Breast epithelium (tissue), 4 donors: ENCODE data around the gene GJB4. TPM values are rescaled to one million over a fixed set of nuclear protein-coding genes. Genes with fewer than 3 reads are reported as not detected.
A peak's percentile ranks its signal among the peaks of the same experiment; 100 is the strongest.

ENCODE experiments used
- DNase-seq, 2 donors: peaks; one replicate each; pipeline ENCODE4 v3.0.0-alpha.2; 2019; ENCODE audit warnings: low spot score in 2 of 2
- H3K27ac ChIP-seq, 2 donors: fragments of 200-600 bp; sonication (generic) in 1 of 2; one replicate each; pipeline ENCODE4 v1.5.1; 2016 to 2019; ENCODE audit warnings: mild to moderate bottlenecking in 1 of 2
- H3K27me3 ChIP-seq, 2 donors: fragments of 200-600 bp; sonication (generic) in 1 of 2; one replicate each; pipeline versions ENCODE4 v1.5.1 to v1.6.0; 2017 to 2019; ENCODE audit warnings: control low read depth in 1 of 2, mild to moderate bottlenecking in 1 of 2
- H3K36me3 ChIP-seq: fragments of 200-600 bp; one replicate; pipeline ENCODE4 v1.5.1; 2019
- H3K4me1 ChIP-seq, 2 donors: fragments of 200-600 bp; sonication (generic); one replicate each; pipeline ENCODE4 v1.5.1; 2016 to 2019; ENCODE audit warnings: control low read depth in 1 of 2
- H3K4me3 ChIP-seq, 3 donors: fragments of 200-600 bp; sonication (generic); 1 replicate in 2 of 3; 2 replicates in 1 of 3; pipeline ENCODE4 v1.5.1; 2016 to 2019; ENCODE audit warnings: mild to moderate bottlenecking in 3 of 3, moderate library complexity in 2 of 3
- H3K9me3 ChIP-seq, 2 donors: fragments of 200-600 bp; sonication (generic) in 1 of 2; one replicate each; pipeline ENCODE4 v1.5.1; 2016 to 2019; ENCODE audit warnings: control low read depth in 1 of 2
- CTCF ChIP-seq, 3 donors: fragments of 450-650 bp; IDR thresholded peaks; one replicate each; pipeline ENCODE4 v1.5.1; 2016 to 2017; ENCODE audit warnings: antibody characterized with exemption in 3 of 3, mild to moderate bottlenecking in 3 of 3, moderate library complexity in 3 of 3
- POLR2A ChIP-seq: fragments of 450-650 bp; IDR thresholded peaks from one replicate; pipeline ENCODE4 v1.6.1; 2016; ENCODE audit warnings: antibody characterized with exemption, mild to moderate bottlenecking, moderate library complexity
- POLR2AphosphoS5 ChIP-seq, 3 donors: sonication (generic); formaldehyde crosslinking; IDR thresholded peaks; one replicate each; pipeline ENCODE4 v1.6.1; 2017; ENCODE audit warnings: antibody characterized with exemption in 3 of 3
- intact Hi-C: fragments of 100-400 bp; cut with DNase I; formaldehyde crosslinking; loops from one replicate; pipeline ENCODE4 v1.15.1; 2023; ENCODE audit warnings: low total_unique reads
- total RNA-seq, 3 donors: library from RNA; depleted of rRNA; stranded (reverse); fragments of >200 nt; gene quantifications; one replicate each; pipeline ENCODE4 v1.1.0, GENCODE V29; 2016

GJB4 gene
- total RNA-seq, 3 donors from 2014 or later, result 0.15 TPM; not detected in 2

GRCh38 chr1:34792868-34793727, 33.6 kb downstream of the GJB4 start, which contains the start of gene GJA4:
Gene GJA4, plus strand, starts transcription at chr1:34792999. Its CDS starts 1,215 bp downstream, at chr1:34794214.
- Histone ChIP-seq H3K27ac (peak within 1 kb of the TSS in 1 of 2 donors; percentile 68), H3K4me1 (no peaks in the 10 kb centered on the region), H3K4me3 (peak within 1 kb of the TSS; percentile 41 to 64 (median 44)), H3K9me3 (no peaks in the 10 kb centered on the region), H3K36me3 (no peaks in the 10 kb centered on the region), H3K27me3 (no peaks in the 10 kb centered on the region)
- no peak for DNase-seq
- intact Hi-C loops, result loop anchor here (10.0 kb wide), 1 partner anchor 62 kb away; the partner anchor contains the start of gene SMIM12
- TF ChIP-seq POLR2A, result no peak
- TF ChIP-seq CTCF (IDR thresholded peaks at IDR 0.05), result no peak
- TF ChIP-seq POLR2AphosphoS5 (IDR thresholded peaks at IDR 0.05), result no peak

GRCh38 chr1:34794001-34794789, 34.7 kb downstream of the GJB4 start:
- no peak for DNase-seq
- no peaks in the 10 kb centered on the region for H3K36me3 ChIP-seq
- intact Hi-C loops, result loop anchor here (10.0 kb wide), 1 partner anchor 61 kb away; the partner anchor contains the start of gene SMIM12
- H3K27ac ChIP-seq, result peak overlapping the region in 1 of 2 donors; percentile 39
- no peaks in the 10 kb centered on the region for H3K9me3 ChIP-seq
- H3K27me3 ChIP-seq, result no peaks in the 10 kb centered on the region
- H3K4me1 ChIP-seq, result no peaks in the 10 kb centered on the region
- H3K4me3 ChIP-seq, result peak overlapping the region; percentile 41 to 64 (median 44)
- TF ChIP-seq CTCF (IDR thresholded peaks at IDR 0.05) (no peak), POLR2AphosphoS5 (IDR thresholded peaks at IDR 0.05) (no peak), POLR2A (no peak)

- H3K27ac ChIP-seq, result peak overlapping the region in 1 of 2 donors; percentile 39
- intact Hi-C loops, result loop anchor here (10.0 kb wide), 1 partner anchor 60 kb away; the partner anchor contains the start of gene SMIM12
- peak overlapping the region; percentile 41 to 64 (median 44) for H3K4me3 ChIP-seq
- TF ChIP-seq POLR2AphosphoS5 (IDR thresholded peaks at IDR 0.05) (no peak), CTCF (IDR thresholded peaks at IDR 0.05) (no peak), POLR2A (no peak)
- no peaks in the 10 kb centered on the region for H3K36me3 ChIP-seq
- H3K4me1 ChIP-seq, result no peaks in the 10 kb centered on the region
- no peaks in the 10 kb centered on the region for H3K27me3 ChIP-seq
- H3K9me3 ChIP-seq, result no peaks in the 10 kb centered on the region
- DNase-seq, result no peak
Observed at GRCh38 chr1:34794790-34795180, 35.2 kb downstream of the GJB4 start.

- intact Hi-C loops, result loop anchor here (10.0 kb wide), 1 partner anchor 59 kb away; the partner anchor contains the start of gene SMIM12
- Histone ChIP-seq H3K27me3 (no peaks in the 10 kb centered on the region), H3K36me3 (no peaks in the 10 kb centered on the region), H3K4me1 (no peaks in the 10 kb centered on the region), H3K4me3 (peak overlapping the region; percentile 41 to 64 (median 44)), H3K27ac (peak overlapping the region in 1 of 2 donors; percentile 38), H3K9me3 (no peaks in the 10 kb centered on the region)
- no peak for DNase-seq
- TF ChIP-seq CTCF (IDR thresholded peaks at IDR 0.05) (no peak), POLR2AphosphoS5 (IDR thresholded peaks at IDR 0.05) (no peak)
Observed at GRCh38 chr1:34795916-34796315, 36.4 kb downstream of the GJB4 start.
